Thoracic aorta (tissue), 2 donors: ENCODE measurements around the gene LPAR2. TPM values are rescaled to one million over a fixed set of nuclear protein-coding genes. Genes with fewer than 3 reads are reported as not detected.

ENCODE experiments used
- ATAC-seq: fragments of 150-250 bp; one replicate; pipeline ENCODE4 v1.8.0; 2017; ENCODE audit warnings: low read depth; ENCODE audit not compliant: insufficient number of reproducible peaks, low FRiP score
- DNase-seq: peaks from one replicate; pipeline ENCODE4 v3.0.0-alpha.2; 2020; ENCODE audit warnings: low spot score
- H3K27ac ChIP-seq, 2 donors: fragments of 200-600 bp; sonication (generic); 1 replicate in 1 of 2; 2 replicates in 1 of 2; pipeline ENCODE4 v1.5.1; 2016; ENCODE audit warnings: mild to moderate bottlenecking in 2 of 2, moderate library complexity in 2 of 2
- H3K27me3 ChIP-seq: fragments of 200-600 bp; sonication (generic); replicated peaks from 2 replicates; pipeline ENCODE4 v1.6.0; 2016; ENCODE audit warnings: mild to moderate bottlenecking; ENCODE audit not compliant: insufficient read depth
- H3K36me3 ChIP-seq: fragments of 200-600 bp; sonication (generic); one replicate; pipeline ENCODE4 v1.5.1; 2016
- H3K4me1 ChIP-seq, 2 donors: fragments of 200-600 bp; sonication (generic); 1 replicate in 1 of 2; 2 replicates in 1 of 2; pipeline versions ENCODE4 v1.5.1 to v1.6.0; 2016; ENCODE audit warnings: low read depth in 2 of 2, mild to moderate bottlenecking in 1 of 2; ENCODE audit not compliant: control insufficient read depth in 1 of 2
- H3K4me3 ChIP-seq: fragments of 200-600 bp; sonication (generic); 2 replicates; pipeline ENCODE4 v1.5.1; 2016; ENCODE audit warnings: mild to moderate bottlenecking
- H3K9me3 ChIP-seq: fragments of 200-600 bp; sonication (generic); 2 replicates; pipeline ENCODE4 v1.5.1; 2016
- total RNA-seq, 2 donors: library from RNA; depleted of rRNA; stranded (reverse); fragments of >200 nt; gene quantifications; one replicate each; pipeline versions ENCODE4 v1.1.0 to v1.2.3, GENCODE V29; 2016
- TF ChIP-seq, protein P1 (sequence below): fragments of 200-600 bp; sonication (generic); IDR thresholded peaks from one replicate; pipeline ENCODE4 v1.5.1; 2019; ENCODE audit warnings: antibody characterized with exemption

The LPAR2 gene
- total RNA-seq, 2 donors from 2014 or later, result 4.2 to 11.6 TPM

DNA sequence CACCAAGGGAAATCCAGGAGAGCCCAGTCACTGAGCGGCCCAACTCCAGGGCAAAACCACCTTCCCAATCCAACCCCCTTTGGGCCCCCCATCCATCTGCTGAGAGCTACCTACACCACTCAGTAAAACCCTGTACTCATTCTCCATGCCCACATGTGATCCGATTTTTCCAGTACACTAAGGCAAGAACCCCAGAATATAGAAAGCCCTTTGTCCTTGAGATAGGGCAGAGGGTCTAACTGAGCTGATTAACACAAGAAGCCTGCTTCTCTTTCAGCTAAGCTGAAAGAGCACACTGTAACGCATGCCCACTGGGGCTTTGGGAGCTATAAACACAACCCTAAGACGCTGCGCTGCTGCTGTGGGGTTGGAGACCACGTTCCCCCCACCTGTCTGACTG lies 45.5 kb downstream of the LPAR2 start:
- Histone ChIP-seq H3K9me3 (no peaks in the 10 kb centered on the region), H3K27ac (no peak overlapping the region), H3K27me3 (no peaks in the 10 kb centered on the region), H3K36me3 (no peaks in the 10 kb centered on the region), H3K4me1 (no peaks in the 10 kb centered on the region), H3K4me3 (no peak overlapping the region)
- TF ChIP-seq, protein P1, sequence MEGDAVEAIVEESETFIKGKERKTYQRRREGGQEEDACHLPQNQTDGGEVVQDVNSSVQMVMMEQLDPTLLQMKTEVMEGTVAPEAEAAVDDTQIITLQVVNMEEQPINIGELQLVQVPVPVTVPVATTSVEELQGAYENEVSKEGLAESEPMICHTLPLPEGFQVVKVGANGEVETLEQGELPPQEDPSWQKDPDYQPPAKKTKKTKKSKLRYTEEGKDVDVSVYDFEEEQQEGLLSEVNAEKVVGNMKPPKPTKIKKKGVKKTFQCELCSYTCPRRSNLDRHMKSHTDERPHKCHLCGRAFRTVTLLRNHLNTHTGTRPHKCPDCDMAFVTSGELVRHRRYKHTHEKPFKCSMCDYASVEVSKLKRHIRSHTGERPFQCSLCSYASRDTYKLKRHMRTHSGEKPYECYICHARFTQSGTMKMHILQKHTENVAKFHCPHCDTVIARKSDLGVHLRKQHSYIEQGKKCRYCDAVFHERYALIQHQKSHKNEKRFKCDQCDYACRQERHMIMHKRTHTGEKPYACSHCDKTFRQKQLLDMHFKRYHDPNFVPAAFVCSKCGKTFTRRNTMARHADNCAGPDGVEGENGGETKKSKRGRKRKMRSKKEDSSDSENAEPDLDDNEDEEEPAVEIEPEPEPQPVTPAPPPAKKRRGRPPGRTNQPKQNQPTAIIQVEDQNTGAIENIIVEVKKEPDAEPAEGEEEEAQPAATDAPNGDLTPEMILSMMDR, result no peak
- no peak for DNase-seq
- ATAC-seq, result no peak

DNA sequence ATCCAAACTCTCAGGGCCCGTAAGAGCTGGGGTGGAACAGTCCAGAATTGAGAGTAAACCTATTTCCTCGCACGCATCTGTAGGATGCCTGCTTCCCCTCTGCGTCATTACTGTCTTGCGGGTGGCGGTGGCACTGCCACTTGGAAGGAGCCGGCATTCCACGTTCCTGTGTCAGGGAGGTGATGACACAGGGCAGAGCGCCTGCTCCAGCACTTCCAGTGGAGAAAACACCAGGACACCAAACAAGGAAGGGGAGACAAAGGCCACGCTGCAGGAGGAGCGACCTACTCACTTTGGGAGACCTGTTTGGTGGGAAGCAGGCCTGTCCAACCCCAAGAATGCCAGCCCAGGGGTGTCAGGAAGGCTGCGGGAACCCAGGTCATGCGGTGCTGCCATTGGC lies 46.6 kb downstream of the LPAR2 start:
- no peak for ATAC-seq

DNA sequence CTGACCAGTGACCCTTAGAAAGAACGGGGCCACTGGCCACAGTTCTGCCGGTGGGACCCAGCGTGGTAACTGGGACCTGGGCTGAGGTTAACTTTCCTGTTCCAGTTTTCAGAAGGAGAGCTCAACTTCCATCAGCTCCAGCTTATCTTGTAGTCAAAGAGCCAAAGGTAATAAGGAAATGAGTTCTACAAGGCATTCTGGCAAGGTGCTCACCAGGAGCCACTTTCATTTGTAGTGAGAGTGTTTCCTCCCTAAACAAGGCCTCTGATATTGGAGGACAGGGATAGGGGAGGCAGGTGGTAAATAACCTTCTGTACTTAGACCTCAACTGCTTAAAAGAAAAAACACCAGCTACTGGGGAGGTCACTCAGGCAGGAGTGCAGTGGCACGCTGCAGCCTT lies 47.6 kb downstream of the LPAR2 start:
- no peak overlapping the region for H3K4me3 ChIP-seq
- H3K36me3 ChIP-seq, result no peaks in the 10 kb centered on the region
- no peaks in the 10 kb centered on the region for H3K4me1 ChIP-seq
- TF ChIP-seq, protein P1, result no peak
- DNase-seq (no peak), ATAC-seq (no peak)
- no peaks in the 10 kb centered on the region for H3K27me3 ChIP-seq
- H3K27ac ChIP-seq, result no peak overlapping the region
- H3K9me3 ChIP-seq, result no peaks in the 10 kb centered on the region

More for the DNA sequence above, 46.6 kb downstream of the LPAR2 start:
- Histone ChIP-seq H3K36me3 (no peaks in the 10 kb centered on the region), H3K9me3 (no peaks in the 10 kb centered on the region), H3K27me3 (no peaks in the 10 kb centered on the region), H3K27ac (no peak overlapping the region), H3K4me3 (no peak overlapping the region), H3K4me1 (no peaks in the 10 kb centered on the region)
- DNase-seq, result no peak
- TF ChIP-seq, protein P1, result no peak

DNA sequence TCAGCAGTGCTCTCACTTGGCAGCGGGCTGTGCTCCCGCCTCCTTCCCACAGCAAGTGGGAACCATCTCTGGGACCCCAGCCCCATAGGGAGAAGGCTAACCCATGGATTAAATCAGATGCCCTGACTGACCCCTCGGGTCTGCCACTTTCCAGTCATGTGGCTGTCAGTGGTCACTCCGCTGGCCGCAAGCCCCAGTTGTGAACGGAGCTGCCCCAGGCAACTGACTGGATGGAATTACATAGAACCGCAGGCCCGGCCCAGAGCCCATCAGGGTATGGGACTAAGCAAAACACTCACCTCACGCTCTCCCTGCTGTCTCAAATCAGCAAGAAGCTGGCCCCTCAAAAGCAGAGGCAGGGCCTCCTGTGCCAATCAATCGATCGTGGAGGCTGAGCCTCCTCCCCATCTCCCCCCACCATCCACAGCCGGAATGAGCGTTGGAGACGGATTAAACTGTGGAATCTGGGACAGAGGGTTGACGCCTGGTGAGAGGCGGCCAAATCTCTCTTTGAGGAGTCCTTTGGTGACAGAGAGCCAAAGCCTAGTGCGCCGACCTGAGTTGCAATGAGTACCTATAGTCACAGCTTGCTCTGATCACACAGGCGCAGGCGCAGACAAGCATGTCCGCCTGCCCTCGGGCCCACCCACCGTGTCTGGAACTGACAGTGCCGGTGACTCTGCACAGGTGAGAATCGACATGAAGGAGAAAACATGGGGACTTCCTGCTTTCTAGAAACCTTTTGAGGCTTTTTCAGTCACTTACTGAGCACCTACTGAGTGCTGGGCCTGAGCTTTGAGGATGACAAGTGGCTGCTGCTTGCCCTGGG lies 48.3 kb downstream of the LPAR2 start:
- DNase-seq (no peak), ATAC-seq (no peak)
- Histone ChIP-seq H3K27ac (no peak overlapping the region), H3K4me3 (no peak overlapping the region), H3K9me3 (no peaks in the 10 kb centered on the region), H3K36me3 (no peaks in the 10 kb centered on the region), H3K4me1 (no peaks in the 10 kb centered on the region), H3K27me3 (no peaks in the 10 kb centered on the region)
- TF ChIP-seq, protein P1, result no peak

DNA sequence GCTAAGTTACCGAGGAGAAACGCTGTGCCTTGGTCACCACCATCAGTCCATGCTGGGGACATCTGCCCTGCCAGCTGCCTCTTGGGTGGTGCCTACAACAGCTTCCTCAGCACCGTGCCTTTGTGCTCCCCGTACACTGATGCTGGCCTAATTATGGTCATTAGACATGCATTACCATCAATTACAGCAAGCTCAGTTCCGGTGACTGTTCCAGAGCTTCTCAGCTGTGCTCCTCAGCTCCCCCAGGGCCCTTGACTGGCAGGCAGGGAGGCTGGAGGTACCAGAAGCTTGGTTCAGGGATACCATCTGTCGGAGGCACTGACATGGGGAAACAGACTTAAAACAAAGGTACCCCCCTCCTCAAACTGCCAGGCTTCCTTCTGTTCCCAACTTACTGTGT lies 49.8 kb downstream of the LPAR2 start:
- Histone ChIP-seq H3K9me3 (no peaks in the 10 kb centered on the region), H3K27me3 (no peaks in the 10 kb centered on the region)

More for the DNA sequence above, 49.8 kb downstream of the LPAR2 start:
- ATAC-seq (no peak), DNase-seq (no peak)
- Histone ChIP-seq H3K4me1 (no peaks in the 10 kb centered on the region), H3K36me3 (no peaks in the 10 kb centered on the region), H3K27ac (no peak overlapping the region), H3K4me3 (no peak overlapping the region)
- TF ChIP-seq, protein P1, result no peak
